Activated naive CD4-positive, alpha-beta T cell treated with anti-CD3 and anti-CD28 coated beads, Interleukin-2, amount 10 ng/mL, durations not matched to agents 7 days and 5 days (primary cell): ENCODE measurements around the gene PIK3R3.

ENCODE experiments used
- CTCF ChIA-PET: fragments of 350-600 bp; sonication (Branson Sonifier 250); formaldehyde crosslinking; loops from one replicate; lab custom pipeline; 2021; ENCODE audit warnings: antibody characterized with exemption; lab: Charles Lee
- DNase-seq: peaks from one replicate; pipeline ENCODE4 v3.0.0-alpha.2; 2020
- H3K27ac Mint-ChIP-seq: one replicate; pipeline ENCODE4 v1.8.0; 2021; ENCODE audit warnings: mild to moderate bottlenecking, moderate library complexity, mixed read lengths
- H3K27me3 Mint-ChIP-seq: one replicate; pipeline ENCODE4 v1.8.0; 2021; ENCODE audit warnings: mild to moderate bottlenecking, mixed read lengths
- H3K36me3 Mint-ChIP-seq: one replicate; pipeline ENCODE4 v1.8.0; 2021; ENCODE audit warnings: mixed read lengths
- H3K4me1 Mint-ChIP-seq: one replicate; pipeline ENCODE4 v1.8.0; 2021; ENCODE audit warnings: mixed read lengths
- H3K4me3 Mint-ChIP-seq: one replicate; pipeline ENCODE4 v1.8.0; 2021; ENCODE audit warnings: mild to moderate bottlenecking, moderate library complexity, mixed read lengths
- H3K9me3 Mint-ChIP-seq: one replicate; pipeline ENCODE4 v1.8.0; 2021; ENCODE audit warnings: mixed read lengths

PIK3R3 gene

GRCh38 chr1:46169811-46170454 is 37.5 kb upstream of the PIK3R3 start:
- Mint-ChIP-seq H3K9me3 (no peaks in the 10 kb centered on the region), H3K4me1 (peaks cover 19% of the 10 kb centered on the region), H3K4me3 (no peak overlapping the region), H3K27ac (no peak overlapping the region), H3K36me3 (no peaks in the 10 kb centered on the region), H3K27me3 (peaks cover 67% of the 10 kb centered on the region)
- DNase-seq = no peak
- CTCF ChIA-PET = interaction anchor here (1.0 to 1.7 kb wide), 2 partner anchors 9 to 134 kb away, joined by 3 to 4 read pairs; no protein-coding TSS in a partner anchor

- Mint-ChIP-seq H3K4me1 (peaks cover 19% of the 10 kb centered on the region), H3K27ac (no peak overlapping the region), H3K27me3 (peaks cover 81% of the 10 kb centered on the region), H3K9me3 (no peaks in the 10 kb centered on the region), H3K36me3 (no peaks in the 10 kb centered on the region), H3K4me3 (no peak overlapping the region)
- CTCF ChIA-PET = interaction anchor here (1.1 to 1.4 kb wide), 2 partner anchors 126 to 132 kb away, joined by 3 read pairs; no protein-coding TSS in a partner anchor
- DNase-seq = no peak
These were observed 36.0 kb upstream of the PIK3R3 start for GRCh38 chr1:46168477-46168876.

GRCh38 chr1:46166521-46167462 is 34.4 kb upstream of the PIK3R3 start:
- peak; percentile 71 for DNase-seq
- H3K9me3 Mint-ChIP-seq = no peaks in the 10 kb centered on the region
- H3K4me3 Mint-ChIP-seq = peak overlapping the region; percentile 75
- peaks cover 19% of the 10 kb centered on the region for H3K4me1 Mint-ChIP-seq
- peak overlapping the region; percentile 87 for H3K27ac Mint-ChIP-seq
- CTCF ChIA-PET = interaction anchor here (0.7 to 1.8 kb wide), 6 partner anchors 9 to 129 kb away, joined by 3 to 11 read pairs (median 5); partner anchors contain the start of gene P3R3URF
- H3K36me3 Mint-ChIP-seq = no peaks in the 10 kb centered on the region
- H3K27me3 Mint-ChIP-seq = peaks cover 70% of the 10 kb centered on the region

- H3K4me3 Mint-ChIP-seq = no peak overlapping the region
- no peak for DNase-seq
- H3K27ac Mint-ChIP-seq = no peak overlapping the region
- CTCF ChIA-PET = no interaction called here
- H3K4me1 Mint-ChIP-seq = no peaks in the 10 kb centered on the region
- peaks cover 19% of the 10 kb centered on the region for H3K27me3 Mint-ChIP-seq
- no peaks in the 10 kb centered on the region for H3K9me3 Mint-ChIP-seq
- no peaks in the 10 kb centered on the region for H3K36me3 Mint-ChIP-seq
These were observed 27.8 kb upstream of the PIK3R3 start for GRCh38 chr1:46160212-46160611.

GRCh38 chr1:46159516-46159915 is 27.1 kb upstream of the PIK3R3 start:
- DNase-seq = no peak
- Mint-ChIP-seq H3K36me3 (no peaks in the 10 kb centered on the region), H3K4me3 (no peak overlapping the region), H3K27me3 (peaks cover 12% of the 10 kb centered on the region), H3K27ac (no peak overlapping the region), H3K4me1 (no peaks in the 10 kb centered on the region), H3K9me3 (no peaks in the 10 kb centered on the region)
- CTCF ChIA-PET = no interaction called here

- CTCF ChIA-PET = no interaction called here
- DNase-seq = no peak
These were observed 26.2 kb upstream of the PIK3R3 start for GRCh38 chr1:46158312-46159281.

GRCh38 chr1:46157916-46158311 is 25.5 kb upstream of the PIK3R3 start:
- CTCF ChIA-PET = interaction anchor here (1.1 to 1.6 kb wide), 2 partner anchors 9 to 16 kb away, joined by 4 read pairs; no protein-coding TSS in a partner anchor
- H3K4me3 Mint-ChIP-seq = no peak overlapping the region
- no peaks in the 10 kb centered on the region for H3K4me1 Mint-ChIP-seq
- no peaks in the 10 kb centered on the region for H3K9me3 Mint-ChIP-seq
- DNase-seq = no peak
- no peaks in the 10 kb centered on the region for H3K27me3 Mint-ChIP-seq
- no peaks in the 10 kb centered on the region for H3K36me3 Mint-ChIP-seq
- no peak overlapping the region for H3K27ac Mint-ChIP-seq

More at GRCh38 chr1:46158312-46159281, 26.2 kb upstream of the PIK3R3 start:
- Mint-ChIP-seq H3K36me3 (no peaks in the 10 kb centered on the region), H3K4me3 (no peak overlapping the region), H3K27ac (no peak overlapping the region), H3K9me3 (no peaks in the 10 kb centered on the region), H3K27me3 (peaks cover 3% of the 10 kb centered on the region), H3K4me1 (no peaks in the 10 kb centered on the region)

GRCh38 chr1:46153732-46154131 is 21.3 kb upstream of the PIK3R3 start:
- H3K9me3 Mint-ChIP-seq = no peaks in the 10 kb centered on the region
- no peak for DNase-seq
- H3K36me3 Mint-ChIP-seq = no peaks in the 10 kb centered on the region
- H3K27me3 Mint-ChIP-seq = no peaks in the 10 kb centered on the region
- H3K4me3 Mint-ChIP-seq = no peak overlapping the region
- no peak overlapping the region for H3K27ac Mint-ChIP-seq
- H3K4me1 Mint-ChIP-seq = no peaks in the 10 kb centered on the region
- CTCF ChIA-PET = no interaction called here

- no peak overlapping the region for H3K27ac Mint-ChIP-seq
- no peaks in the 10 kb centered on the region for H3K9me3 Mint-ChIP-seq
- H3K4me1 Mint-ChIP-seq = no peaks in the 10 kb centered on the region
- CTCF ChIA-PET = no interaction called here
- peaks cover under 1% of the 10 kb centered on the region for H3K27me3 Mint-ChIP-seq
- H3K36me3 Mint-ChIP-seq = no peaks in the 10 kb centered on the region
- no peak for DNase-seq
- H3K4me3 Mint-ChIP-seq = no peak overlapping the region
These were observed 20.8 kb upstream of the PIK3R3 start for GRCh38 chr1:46153228-46153627.

- CTCF ChIA-PET = interaction anchor here (0.9 kb wide), 1 partner anchor 118 kb away, joined by 3 read pairs; no protein-coding TSS in a partner anchor
- Mint-ChIP-seq H3K36me3 (no peaks in the 10 kb centered on the region), H3K4me1 (no peaks in the 10 kb centered on the region), H3K27me3 (peaks cover 9% of the 10 kb centered on the region), H3K27ac (no peak overlapping the region), H3K9me3 (no peaks in the 10 kb centered on the region), H3K4me3 (no peak overlapping the region)
- DNase-seq = no peak
These were observed 19.6 kb upstream of the PIK3R3 start for GRCh38 chr1:46152016-46152415.

GRCh38 chr1:46150085-46150484 is 17.7 kb upstream of the PIK3R3 start:
- CTCF ChIA-PET = no interaction called here
- no peak overlapping the region for H3K27ac Mint-ChIP-seq

GRCh38 chr1:46148318-46148717 is 15.9 kb upstream of the PIK3R3 start:
- Mint-ChIP-seq H3K4me3 (no peak overlapping the region), H3K27ac (no peak overlapping the region), H3K36me3 (no peaks in the 10 kb centered on the region), H3K4me1 (no peaks in the 10 kb centered on the region), H3K27me3 (peaks cover 27% of the 10 kb centered on the region), H3K9me3 (no peaks in the 10 kb centered on the region)
- DNase-seq = no peak
- CTCF ChIA-PET = no interaction called here

More at GRCh38 chr1:46150085-46150484, 17.7 kb upstream of the PIK3R3 start:
- no peaks in the 10 kb centered on the region for H3K9me3 Mint-ChIP-seq
- no peak overlapping the region for H3K4me3 Mint-ChIP-seq
- DNase-seq = no peak
- no peaks in the 10 kb centered on the region for H3K4me1 Mint-ChIP-seq
- H3K36me3 Mint-ChIP-seq = no peaks in the 10 kb centered on the region
- H3K27me3 Mint-ChIP-seq = peaks cover 21% of the 10 kb centered on the region

GRCh38 chr1:46137916-46138315 is 5.5 kb upstream of the PIK3R3 start:
- Mint-ChIP-seq H3K27ac (no peak overlapping the region), H3K4me3 (no peak overlapping the region), H3K4me1 (peaks cover 13% of the 10 kb centered on the region), H3K9me3 (no peaks in the 10 kb centered on the region), H3K36me3 (no peaks in the 10 kb centered on the region), H3K27me3 (peaks cover 60% of the 10 kb centered on the region)
- DNase-seq = no peak
- CTCF ChIA-PET = no interaction called here
